GM19023 (cell line): ENCODE results near the gene TEDC2.

Experiments used
- ATAC-seq: cut with Tn5 transposase; IDR thresholded peaks from one replicate; pipeline ENCODE4 v1.9.1; 2021; ENCODE audit warnings: mild to moderate bottlenecking, moderate library complexity; ENCODE audit not compliant: unreplicated experiment

TEDC2 gene

DNA sequence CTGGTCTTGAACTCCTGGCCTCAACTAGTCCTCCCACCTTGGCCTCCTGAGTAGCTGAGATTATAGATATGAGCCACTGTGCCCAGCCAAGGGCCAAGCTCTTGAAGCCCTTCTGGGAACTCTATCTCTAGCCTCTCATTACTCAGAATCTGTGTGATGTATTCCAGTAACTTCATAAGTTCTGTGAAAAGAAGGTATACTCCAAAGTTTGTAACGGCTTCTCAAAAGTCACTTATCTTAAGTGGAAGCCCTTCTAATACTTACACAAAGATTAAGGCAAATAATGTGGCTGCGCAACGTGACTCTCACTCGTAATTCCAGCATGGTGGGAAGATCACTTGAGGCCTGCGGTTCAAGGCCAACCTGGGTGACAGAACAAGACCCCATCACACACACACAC lies 34.7 kb downstream of the TEDC2 start:
- ATAC-seq, result no peak

DNA sequence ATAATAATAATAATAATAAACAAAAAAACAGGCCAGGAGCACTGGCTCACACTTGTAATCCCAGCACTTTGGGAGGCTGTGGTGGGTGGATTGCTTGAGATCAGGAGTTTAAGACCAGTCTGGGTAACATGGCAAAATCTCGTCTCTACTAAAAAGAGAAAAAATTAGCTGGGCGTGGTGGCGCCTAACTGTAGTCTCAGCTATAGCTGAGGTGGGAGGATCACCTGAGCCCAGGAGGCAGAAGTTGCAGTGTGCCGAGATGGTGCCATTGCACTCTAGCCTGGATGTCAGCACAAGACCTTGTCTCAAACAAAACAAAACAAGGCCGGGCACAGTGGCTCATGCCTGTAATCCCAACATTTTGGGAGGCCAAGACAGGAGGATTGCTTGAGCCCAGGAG lies 35.1 kb downstream of the TEDC2 start:
- no peak for ATAC-seq

DNA sequence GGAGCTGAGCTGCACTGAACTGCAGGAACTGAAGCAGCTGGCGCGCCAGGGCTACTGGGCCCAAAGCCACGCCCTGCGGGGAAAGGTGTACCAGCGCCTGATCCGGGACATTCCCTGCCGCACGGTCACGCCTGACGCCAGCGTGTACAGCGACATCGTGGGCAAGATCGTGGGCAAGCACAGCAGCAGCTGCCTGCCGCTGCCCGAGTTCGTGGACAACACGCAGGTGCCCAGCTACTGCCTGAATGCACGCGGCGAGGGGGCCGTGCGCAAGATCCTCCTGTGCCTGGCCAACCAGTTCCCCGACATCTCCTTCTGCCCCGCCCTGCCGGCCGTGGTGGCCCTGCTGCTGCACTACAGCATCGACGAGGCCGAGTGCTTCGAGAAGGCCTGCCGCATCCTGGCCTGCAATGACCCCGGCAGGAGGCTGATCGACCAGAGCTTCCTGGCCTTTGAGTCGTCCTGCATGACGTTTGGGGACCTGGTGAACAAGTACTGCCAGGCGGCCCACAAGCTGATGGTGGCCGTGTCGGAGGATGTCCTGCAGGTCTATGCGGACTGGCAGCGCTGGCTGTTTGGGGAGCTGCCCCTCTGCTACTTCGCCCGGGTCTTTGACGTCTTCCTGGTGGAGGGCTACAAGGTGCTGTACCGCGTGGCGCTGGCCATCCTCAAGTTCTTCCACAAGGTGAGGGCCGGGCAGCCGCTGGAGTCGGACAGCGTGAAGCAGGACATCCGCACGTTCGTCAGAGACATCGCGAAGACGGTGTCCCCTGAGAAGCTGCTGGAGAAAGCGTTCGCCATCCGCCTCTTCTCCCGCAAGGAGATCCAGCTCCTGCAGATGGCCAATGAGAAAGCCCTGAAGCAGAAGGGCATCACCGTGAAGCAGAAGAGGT lies 36.6 kb downstream of the TEDC2 start:
- no peak for ATAC-seq

DNA sequence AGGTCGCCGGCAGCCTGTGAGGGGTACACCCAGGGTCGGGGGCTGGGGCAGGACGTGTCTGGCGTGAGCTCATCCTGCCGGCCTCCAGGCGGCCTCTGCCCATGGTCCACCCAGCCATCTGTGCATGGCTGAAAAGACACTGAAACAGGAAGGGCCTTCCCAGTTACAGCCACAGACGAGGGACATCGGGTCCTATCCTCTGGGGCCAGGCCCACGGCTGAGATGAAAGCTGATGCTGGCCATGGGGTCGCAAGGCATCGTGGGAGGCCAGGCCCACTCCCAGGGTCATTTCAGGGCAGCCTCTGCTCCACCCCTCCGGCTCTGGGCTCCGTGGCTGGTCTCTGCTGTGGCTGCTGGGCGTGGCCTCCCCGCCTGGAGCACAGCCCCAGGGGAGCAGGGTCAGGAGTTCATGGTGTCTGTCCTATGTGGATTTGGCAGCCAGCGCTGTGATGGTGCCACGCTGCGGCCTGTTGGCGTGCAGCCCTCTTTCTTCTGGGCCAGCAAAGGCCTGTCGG lies 37.3 kb downstream of the TEDC2 start:
- no peak for ATAC-seq

DNA sequence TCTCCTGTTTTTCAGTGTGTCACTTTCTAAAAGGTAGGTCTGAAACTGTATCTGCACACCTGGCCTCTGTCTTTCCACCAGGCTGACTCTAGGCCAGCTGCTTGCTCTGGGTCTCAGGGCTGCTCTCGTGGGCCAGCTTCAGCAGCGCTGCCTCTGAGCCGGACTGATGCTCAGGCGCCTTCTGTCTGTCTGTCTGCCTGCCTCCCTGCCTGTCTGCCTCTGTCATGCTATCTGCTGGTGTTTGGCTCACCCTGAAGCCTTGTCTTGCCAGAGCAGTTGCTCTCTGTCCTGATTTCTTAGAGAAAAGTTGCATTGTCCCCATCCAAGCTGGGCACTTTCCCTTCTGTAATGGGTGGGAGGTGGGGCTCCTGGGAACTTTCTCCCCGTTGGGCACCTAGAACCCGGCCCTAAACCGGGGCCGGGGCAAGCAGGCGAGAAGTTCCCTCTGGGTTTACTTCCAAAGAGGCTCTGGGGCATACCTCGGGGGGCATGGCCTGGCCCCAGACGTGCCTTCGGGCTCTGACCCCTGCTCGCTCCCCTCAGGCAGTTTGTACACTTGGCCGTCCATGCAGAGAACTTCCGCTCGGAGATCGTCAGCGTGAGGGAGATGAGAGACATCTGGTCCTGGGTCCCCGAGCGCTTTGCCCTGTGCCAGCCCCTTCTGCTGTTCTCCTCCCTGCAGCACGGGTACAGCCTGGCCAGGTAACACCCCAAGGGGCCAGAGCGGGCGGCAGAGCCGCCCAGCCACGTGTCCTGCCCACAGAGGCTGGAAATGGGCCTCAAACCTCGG lies 38.0 kb downstream of the TEDC2 start:
- no peak for ATAC-seq

DNA sequence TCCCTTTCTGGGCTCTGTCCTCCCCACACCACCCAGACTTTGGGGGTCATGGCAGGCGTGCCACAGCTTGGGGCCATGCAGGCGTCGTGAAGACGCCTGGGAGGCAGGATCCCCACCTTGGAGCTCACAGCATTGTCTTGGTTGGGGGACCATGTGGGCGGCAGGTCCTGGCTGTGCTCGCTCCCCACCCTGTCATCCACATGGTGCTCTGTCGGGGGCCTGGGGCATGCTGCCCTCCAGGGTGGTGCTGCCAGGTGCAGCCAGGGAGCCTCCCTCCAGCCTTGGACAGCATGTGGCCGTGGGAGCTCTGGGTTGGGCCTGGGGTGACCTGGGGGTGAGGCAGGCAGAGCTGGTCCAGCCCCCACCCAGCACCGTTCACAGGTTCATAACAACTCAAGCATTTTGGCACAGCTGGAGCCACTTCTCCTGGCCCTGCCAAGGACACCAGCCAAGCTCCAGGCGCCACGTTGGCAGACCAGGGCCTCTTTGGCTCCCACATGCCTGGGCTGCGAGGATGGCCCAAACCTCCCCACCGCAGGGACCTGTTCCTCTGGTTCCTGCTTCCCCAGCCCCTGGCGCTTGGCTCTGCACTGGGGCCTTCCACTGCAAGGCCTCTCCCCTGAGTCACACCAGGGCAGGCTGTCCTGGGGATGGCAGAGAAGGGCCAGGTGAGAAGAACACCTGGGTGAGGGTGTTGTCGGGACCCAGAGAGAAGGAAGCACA lies 38.8 kb downstream of the TEDC2 start:
- ATAC-seq, result no peak

DNA sequence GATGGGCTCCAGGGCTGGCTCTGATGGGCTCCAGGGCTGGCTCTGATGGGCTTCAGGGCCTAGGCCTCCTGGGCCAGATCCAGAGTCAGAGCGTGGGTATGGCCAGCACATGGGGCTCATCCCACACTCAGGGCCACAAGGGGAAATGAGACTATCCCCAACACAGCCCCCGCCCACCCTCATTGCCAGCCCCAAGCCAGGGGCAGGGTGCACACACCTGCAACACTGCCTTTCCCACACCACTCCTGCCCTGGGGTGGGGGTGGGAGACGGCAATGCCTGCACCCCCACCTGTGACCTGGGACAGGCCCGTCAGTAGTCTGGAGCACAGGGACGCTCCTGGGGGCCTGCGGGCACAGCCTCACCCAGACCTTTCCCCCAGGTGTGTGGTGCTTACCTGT lies 39.5 kb downstream of the TEDC2 start:
- no peak for ATAC-seq

DNA sequence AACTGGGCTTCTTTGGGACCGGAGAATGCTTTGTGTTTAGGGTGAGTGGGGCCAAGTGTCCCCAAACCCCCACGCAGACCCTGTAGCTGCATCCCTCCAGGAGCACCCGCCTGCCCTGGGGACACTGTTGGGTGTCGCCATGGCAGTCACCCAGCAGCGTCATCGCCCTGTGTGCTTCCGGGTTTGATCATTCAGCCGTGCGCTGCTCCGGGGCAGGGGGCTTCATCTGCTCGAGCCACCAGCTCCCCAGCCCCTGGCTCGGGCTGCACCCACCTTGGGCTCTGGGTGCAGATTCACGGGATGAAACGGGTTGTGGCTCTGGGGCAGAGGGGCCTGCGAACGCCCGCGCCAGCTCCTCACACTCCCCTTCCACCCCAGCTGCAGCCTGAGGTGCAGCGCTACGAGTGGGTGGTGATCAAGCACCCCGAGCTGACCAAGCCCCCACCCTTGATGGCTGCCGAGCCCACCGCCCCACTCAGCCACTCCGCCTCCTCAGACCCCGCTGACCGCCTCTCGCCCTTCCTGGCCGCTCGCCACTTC lies 40.1 kb downstream of the TEDC2 start:
- no peak for ATAC-seq

DNA sequence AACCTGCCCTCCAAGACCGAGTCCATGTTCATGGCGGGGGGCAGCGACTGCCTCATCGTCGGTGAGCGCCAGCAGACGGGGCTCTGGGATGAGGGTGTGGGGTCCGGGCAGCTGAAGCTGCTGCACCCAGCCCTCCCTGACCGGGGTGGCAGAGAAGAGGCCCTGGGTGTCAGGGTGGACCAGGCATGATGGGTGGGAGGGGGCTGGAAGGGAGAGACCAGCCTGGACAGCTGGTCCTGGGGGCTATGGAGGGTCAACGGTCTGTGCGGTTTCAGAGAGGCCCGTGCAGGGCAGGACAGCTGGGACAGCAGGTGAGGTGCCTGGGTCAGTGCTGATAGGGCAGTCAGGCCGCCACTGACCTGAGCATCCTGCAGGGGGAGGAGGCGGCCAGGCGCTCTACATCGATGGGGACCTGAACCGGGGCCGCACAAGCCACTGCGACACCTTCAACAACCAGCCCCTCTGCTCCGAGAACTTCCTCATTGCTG lies 40.6 kb downstream of the TEDC2 start:
- no peak for ATAC-seq

DNA sequence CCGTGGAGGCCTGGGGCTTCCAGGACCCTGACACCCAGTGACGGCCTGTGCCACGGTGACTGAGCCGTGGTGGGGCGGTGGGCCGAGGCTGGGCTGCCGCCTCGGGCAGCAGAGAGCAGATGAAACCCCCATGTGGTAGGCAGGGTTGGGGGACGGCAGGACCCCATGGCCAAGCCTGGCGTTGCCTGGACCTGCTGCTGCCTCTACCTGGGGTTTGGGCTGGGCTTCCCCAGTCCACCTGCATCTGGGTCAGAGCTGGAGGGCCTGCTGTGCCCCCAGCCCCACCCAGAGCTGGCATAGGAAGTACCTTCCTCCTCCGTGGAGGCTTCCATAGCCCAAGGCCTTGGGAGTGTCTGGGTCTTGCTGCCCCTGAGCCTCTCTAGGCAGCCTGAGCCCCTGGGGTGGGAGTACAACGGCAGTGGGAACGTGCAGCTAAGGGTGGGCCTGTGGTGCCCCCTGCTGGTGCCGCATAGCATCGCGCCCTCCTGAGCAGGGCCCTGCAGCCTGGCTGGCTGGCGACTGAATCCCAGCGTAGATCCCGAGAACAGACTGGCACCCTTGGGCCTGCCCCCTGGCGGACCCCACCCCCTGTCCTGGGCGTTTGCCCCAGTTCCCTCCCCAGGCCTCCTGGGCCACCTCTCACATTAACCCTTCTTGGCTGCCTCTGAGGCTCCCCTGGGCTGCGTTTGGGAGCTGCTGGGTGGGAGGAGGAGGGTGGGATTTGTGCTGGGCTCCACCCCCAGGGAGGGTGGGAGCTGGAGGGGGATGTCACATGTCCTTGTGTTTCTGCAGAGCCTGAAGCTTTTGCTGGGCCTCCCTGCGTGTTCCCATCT lies 41.2 kb downstream of the TEDC2 start:
- no peak for ATAC-seq

DNA sequence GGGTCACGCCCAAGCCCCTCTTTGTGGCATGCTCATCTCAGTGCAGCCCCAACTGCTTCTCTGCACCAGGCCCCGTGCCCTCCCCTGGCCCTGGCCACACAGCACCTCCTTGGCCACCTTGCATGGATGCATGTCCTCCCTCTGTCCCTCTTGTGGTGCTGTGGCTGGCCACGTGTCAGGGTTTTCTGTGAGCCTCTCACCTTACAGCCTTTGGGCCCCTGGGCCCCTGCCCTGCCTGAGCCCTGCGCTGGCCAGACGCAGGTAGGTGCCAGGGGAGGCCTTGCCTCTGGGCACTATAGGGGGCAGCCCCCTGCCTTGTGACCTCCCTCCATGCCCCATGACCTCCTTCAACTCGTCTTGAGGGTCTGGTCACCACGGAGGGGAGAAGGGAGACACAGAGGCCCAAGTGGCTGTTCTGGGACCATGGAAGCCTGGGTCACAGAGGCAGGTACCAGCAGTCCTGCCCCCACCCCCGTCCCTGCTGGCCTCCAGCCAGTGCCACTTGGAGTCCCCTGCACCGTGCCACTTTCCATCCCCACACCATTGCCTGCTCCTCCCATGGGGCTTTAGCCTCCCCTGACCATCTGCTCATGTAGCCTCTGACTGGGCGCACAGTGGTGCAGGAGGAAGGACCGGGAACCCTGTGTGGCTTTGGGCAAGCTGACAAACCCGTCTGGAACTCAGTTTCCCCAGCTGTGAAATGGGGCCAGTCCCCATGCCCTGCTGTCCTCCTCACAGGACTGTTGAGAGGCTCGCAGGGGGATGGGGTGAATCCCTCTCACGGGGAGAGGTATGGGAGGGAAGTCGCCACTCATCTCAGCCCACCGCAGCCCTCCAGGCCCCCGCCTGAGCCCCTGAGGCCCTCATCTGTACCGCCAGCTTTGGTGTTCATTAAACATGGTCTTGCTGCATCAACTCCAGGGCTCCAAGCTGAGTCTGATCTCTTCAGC lies 42.3 kb downstream of the TEDC2 start:
- ATAC-seq, result no peak

DNA sequence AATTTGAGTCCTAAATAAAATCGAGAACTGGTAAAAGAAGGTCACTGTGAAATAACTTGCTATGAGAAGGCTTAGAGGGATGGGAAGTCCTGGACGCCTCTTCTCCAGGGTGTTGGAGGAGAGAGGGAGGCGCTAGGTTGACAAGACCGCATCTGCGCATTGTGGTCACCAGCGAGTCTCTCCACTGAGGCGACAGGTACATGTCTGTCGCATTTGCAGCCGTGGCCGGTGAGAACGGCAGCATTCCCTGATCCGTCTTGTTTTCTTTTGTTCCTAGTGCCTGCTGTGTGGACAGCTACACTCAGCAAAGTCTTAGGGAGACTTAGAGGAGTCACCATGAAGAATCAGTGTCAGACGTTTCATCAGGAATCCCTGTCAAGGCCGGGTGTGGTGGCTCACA lies 45.8 kb downstream of the TEDC2 start:
- ATAC-seq, result no peak

DNA sequence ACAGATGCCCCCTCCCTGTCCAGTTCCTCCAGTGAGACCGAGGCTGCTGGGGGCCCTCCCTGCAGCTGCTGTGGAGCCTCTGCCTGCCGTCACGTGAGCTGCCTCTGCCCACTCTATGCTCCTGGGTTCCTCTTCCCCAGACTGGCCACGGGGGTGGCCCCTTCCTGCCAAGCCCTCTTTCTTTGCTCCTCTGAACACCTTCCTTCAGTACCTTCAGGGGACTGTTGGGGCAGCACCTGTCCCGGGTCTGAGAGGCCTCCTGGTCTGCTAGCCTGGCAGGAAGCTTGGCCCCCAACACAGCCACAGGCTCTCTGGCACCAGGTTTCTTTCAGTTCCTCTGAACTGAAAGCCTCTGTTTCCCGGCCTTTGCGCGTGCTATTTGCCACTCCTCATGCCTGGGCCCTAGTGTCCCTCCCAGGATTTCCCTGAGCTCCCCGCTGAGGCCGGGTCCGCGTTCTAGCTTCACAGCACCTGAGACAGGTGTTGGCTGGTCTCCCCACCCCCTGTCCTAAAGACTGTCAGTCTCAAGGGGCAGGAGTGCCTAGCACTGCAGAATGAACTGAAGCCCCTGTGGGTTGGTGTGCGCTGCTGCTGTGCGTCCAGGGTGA lies 47.2 kb downstream of the TEDC2 start:
- ATAC-seq, result no peak

DNA sequence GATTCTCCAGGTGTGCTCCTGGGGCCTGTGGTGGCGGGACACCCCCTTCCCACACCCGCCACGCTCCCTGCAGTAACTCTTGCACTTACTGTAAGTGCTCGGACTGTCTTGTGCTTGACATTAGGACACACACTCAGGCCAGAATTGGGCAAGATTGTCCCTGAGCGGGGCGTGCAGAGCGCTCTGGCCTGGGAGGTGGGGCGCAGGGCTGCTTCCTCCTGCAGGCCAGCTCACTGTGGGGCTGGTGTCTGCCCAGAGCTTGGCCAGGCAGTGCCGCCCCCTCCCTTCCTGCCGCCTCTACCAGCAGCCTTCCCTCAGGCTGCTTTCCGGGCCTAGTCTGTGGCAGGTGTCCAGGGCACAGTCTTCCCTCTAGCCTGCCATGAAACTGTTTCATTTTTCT lies 47.8 kb downstream of the TEDC2 start:
- ATAC-seq, result no peak

DNA sequence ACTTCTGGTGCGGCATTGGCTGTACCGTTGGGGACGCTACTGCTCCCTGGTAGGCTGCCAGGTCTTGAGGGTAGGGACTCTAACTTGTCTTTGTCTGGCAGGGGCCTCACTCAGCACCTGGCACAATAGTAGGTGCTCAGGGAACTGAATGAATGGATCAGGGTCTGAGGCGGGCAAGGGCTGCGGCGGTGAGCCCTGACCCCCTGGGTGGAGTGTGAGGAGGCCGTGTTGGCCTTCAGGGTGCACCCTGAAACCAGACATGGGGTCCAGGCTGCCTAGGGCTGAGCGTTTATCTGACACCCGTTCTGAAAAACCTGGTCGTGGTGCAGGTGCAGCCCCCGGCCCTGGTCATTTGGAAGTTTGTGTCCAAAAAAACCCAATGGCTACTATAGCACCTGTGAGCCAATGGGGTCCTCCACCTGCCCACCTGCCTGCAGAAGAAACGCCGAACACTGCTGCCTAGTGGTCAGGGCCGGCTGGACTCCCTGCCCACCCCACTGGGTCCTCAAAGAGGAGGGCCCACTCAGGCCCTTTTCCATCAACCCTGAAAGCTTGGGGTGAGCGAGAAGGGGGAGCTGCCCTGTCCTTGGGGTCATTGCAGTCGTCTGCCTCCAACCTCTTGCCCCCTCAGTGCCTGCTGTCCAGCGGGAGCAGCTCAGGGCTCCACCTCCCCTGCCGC lies 49.0 kb downstream of the TEDC2 start:
- no peak for ATAC-seq

DNA sequence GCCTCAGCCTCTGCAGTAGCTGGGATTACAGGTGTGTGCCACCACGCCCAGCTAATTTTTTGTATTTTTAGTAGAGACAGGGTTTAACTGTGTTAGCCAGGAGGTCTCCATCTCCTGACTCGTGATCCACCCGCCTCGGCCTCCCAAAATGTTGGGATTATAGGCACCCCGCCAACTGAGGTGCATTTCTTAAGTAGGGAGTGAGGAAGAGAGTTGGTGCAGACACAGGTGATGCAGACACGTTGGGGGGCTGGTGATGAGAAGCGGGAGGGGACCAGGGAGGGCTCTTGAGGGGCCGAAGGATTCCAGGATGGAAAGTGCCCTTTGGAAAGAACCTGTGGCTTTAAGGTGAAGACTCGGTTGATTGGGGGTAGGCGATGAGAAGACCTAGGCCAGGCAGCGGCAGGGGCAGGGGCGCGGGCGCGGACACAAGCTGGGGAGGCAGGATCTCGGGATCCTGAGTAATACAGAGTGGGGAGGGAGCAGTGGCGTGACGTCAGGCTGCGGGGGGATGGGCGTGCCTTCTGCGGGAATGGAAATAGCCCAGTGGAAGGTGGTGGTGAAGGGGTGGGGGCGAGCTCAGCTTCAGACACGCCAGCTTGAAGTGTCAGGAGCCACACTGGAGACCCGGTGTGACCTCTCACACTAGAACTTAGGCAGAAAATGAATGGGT lies 51.4 kb downstream of the TEDC2 start:
- no peak for ATAC-seq

DNA sequence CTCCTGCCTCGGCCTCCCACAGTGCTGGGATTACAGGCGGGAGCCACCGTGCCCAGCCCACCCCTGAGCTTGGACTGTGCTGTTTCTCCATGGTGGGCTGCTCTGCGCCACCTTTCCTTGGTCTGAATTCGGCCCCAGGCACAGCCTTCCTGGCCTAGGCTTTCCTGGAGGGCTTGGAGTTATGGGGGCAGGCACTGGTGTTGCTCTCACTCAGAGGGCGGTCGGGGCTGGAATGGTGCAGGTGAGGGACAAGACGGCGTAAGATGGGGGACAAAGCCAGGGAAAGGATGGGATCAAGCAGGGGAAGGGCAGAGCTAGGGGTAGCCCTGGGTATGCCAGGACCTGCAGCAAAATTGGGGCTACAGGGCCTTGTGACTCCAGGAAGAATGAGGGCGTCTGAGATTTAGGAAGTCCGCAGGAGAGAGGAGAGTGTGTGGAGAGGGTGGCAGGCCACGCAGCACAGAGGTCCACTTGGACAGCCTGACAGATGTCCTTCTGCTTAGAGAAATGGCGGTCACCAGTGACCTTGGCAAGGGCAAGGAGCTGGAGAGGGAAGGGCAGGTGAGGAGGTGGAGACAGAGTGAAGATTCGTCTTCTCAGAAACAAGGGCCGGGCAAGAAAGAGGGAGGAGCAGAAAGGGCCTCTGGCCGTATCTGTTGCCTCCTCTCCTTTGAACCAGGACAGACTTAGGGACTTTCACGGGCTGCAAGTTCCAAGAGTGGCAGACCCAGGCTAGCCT lies 52.3 kb downstream of the TEDC2 start:
- ATAC-seq, result no peak
